HG02610 (cell line): ENCODE data around the gene MRPL17.

Experiments used
- ATAC-seq: cut with Tn5 transposase; IDR thresholded peaks from one replicate; pipeline ENCODE4 v1.9.1; 2021; ENCODE audit warnings: mild to moderate bottlenecking, moderate library complexity; ENCODE audit not compliant: unreplicated experiment

MRPL17 gene

GRCh38 chr11:6634534-6634933 lies 48.6 kb downstream of the MRPL17 start:
- ATAC-seq = no peak

GRCh38 chr11:6633422-6634408 lies 49.4 kb downstream of the MRPL17 start:
- ATAC-seq = no peak

- ATAC-seq = no peak
Measured at GRCh38 chr11:6632116-6633073, 50.7 kb downstream of the MRPL17 start.

DNA sequence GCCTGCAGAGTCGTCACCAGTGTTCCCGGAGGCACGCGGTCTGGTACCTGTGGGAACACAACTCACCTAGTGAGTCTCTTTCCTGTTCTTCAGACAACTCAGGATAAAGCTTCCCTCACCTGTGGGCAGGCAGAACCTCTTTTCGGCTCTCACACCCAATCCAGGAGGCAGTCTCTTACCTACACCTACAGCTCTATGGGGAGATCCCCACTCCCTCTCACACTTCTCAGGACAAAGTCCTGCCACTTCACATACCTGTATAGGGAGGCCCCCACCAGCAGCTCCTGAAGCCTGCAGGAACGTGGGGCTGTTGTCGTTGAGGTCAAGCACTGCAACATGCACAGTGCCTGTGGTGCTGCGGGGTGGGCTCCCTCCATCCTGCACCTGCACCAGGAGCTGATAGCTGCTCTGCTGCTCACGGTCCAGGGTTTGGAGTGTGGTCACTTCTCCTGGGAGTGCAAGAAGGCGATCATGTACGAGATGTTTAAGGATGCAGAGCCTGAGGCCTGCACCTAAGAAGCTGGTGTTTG lies 51.7 kb downstream of the MRPL17 start:
- no peak for ATAC-seq

DNA sequence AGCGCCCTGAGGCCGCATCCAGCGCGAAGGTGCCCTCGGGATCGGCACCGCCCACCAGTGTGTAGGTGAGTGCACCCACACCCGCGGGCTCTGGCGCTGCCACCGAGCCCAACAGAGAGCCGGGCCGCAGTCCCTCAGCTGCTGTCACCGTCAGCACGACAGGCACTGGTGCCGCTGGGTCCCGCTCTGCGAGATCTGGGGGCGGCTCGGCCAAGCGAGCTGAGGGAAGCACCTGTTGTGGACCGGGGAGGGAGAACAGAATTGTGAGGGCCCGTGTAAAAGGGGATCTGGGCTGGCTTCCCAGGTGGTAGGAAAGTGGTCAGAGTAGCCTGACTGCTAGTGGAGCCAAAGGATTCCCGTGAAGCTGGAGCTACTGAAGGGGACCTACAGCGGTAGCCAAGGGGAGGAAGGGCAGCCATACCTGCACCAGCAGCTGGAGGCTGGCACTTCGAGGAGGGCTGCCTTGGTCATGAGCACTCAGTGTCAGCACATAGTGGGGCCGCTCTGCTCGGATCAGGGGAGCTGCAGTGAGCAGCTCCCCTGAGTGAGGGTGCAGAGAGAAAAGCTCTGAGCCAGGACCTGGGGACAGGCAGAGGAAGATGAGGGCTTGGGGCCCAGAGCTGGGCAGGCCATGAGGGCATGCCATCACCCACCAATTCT lies 52.4 kb downstream of the MRPL17 start:
- no peak for ATAC-seq
